Measurements from ENCODE around the gene GPR173. TPM values are rescaled to one million over a fixed set of nuclear protein-coding genes. Genes with fewer than 3 reads are reported as not detected.

Gene GPR173
- total and polyA plus RNA-seq, 9 of the 15 experiments (the other 6 are each of a cell fraction or from before 2014, with no cell fraction given) = 0.01 TPM; not detected in 8

- TF ChIP-seq NR2C2 (CRISPR knock-in tag; IDR thresholded peaks at IDR 0.05) (no peak), NR2C2 (tag; IDR thresholded peaks at IDR 0.05) (no peak), SNIP1 (IDR thresholded peaks at IDR 0.05; ENCODE audit: low read depth) (no peak), GATAD2B (IDR thresholded peaks at IDR 0.05; ENCODE audit: borderline replicate concordance) (no peak), SFPQ (IDR thresholded peaks at IDR 0.05; ENCODE audit: low read depth, low read length) (no peak)
Measured at GRCh38 chrX:53050841-53051240, 2.3 kb downstream of the GPR173 start (continued).

- Histone ChIP-seq H3K9me1 (ENCODE audit: control insufficient read depth, insufficient read depth, low read length) (no peaks in the 10 kb centered on the region), H4K20me1 (replicated peaks; ENCODE audit: control insufficient read depth, insufficient read depth, low read length) (no peaks in the 10 kb centered on the region), H3K9me3 (replicated peaks; ENCODE audit: control insufficient read depth, insufficient read depth, low read depth, low read length) (no peaks in the 10 kb centered on the region), H3K79me2 (ENCODE audit: control insufficient read depth, insufficient read depth, low read length) (no peaks in the 10 kb centered on the region), H3K4me1 (replicated peaks in 1 of 2; ENCODE audit: control insufficient read depth in 2 of 2, insufficient read depth in 2 of 2, low read length in 2 of 2) (no peaks in the 10 kb centered on the region), H3K4me3 (no peak overlapping the region), H2AFZ (ENCODE audit: low read depth, low read length) (no peak overlapping the region), H3K36me3 (ENCODE audit: control insufficient read depth, insufficient read depth, low read length) (no peaks in the 10 kb centered on the region), H3K27me3 (ENCODE audit: control insufficient read depth in 2 of 2, insufficient read depth in 2 of 2, low read length in 2 of 2) (no peaks in the 10 kb centered on the region; a peak in 1 of 5 replicates), H3K4me2 (ENCODE audit: insufficient read depth, low read length) (no peak overlapping the region), H3K9ac (ENCODE audit: insufficient read depth in 1 of 2, low read depth in 2 of 2, low read length in 2 of 2) (no peak overlapping the region), H3K27ac (ENCODE audit: extremely low read depth, low read depth, low read length) (no peak overlapping the region)
- in situ Hi-C loops (cut with MboI) (no loop called here), intact Hi-C loops (cut with micrococcal nuclease) (no loop called here)
- POLR2A ChIA-PET = no interaction called here
- 0% methylated on average over 3 of the region's 6 CpGs for WGBS (ENCODE audit: insufficient coverage, low coverage, missing lambda C conversion rate)
- BruUV-seq (replicated peaks) = no TSS peak
- CTCF ChIA-PET (ENCODE audit: low intra/inter-chr PET ratio) = no interaction called here
- no peak for DNase-seq (ENCODE audit: extremely low read depth in 1 of 4, low spot score in 3 of 4)
- no peak for ATAC-seq
- FAIRE-seq = no peak
- TF ChIP-seq ZNF584 (CRISPR knock-in tag; IDR thresholded peaks at IDR 0.05; ENCODE audit: low read depth) (no peak), SREBF2 (CRISPR knock-in tag; IDR thresholded peaks at IDR 0.05) (no peak), ZNF57 (CRISPR knock-in tag; IDR thresholded peaks at IDR 0.05) (no peak), HOXB6 (CRISPR knock-in tag; IDR thresholded peaks at IDR 0.05; ENCODE audit: borderline replicate concordance) (no peak), TCF3 (CRISPR knock-in tag; IDR thresholded peaks at IDR 0.05) (no peak), ADNP (tag; IDR thresholded peaks at IDR 0.05) (no peak), HNRNPLL (IDR thresholded peaks at IDR 0.05; ENCODE audit: low read depth, low read length, poor library complexity, severe bottlenecking) (no peak), PATZ1 (CRISPR knock-in tag; IDR thresholded peaks at IDR 0.05; ENCODE audit: borderline replicate concordance) (no peak), ZNF589 (CRISPR knock-in tag; IDR thresholded peaks at IDR 0.05; ENCODE audit: low read depth) (no peak)
Measured at GRCh38 chrX:53055244-53055849, 6.8 kb downstream of the GPR173 start.

Measured in K562 (cell line).